ENCODE data around the gene TOB1. TPM values are rescaled to one million over a fixed set of nuclear protein-coding genes. Genes with fewer than 3 reads are reported as not detected.

Gene TOB1
- total RNA-seq (10.3 and 22.0 TPM in 2 replicates), polyA plus RNA-seq (39.6 and 40.5 TPM in 2 replicates), polyA minus RNA-seq (ENCODE audit: low replicate concordance) (43.9 and 85.0 TPM in 2 replicates)
- 45.5 and 50.7 TPM in 2 replicates for polyA plus RNA-seq (2012)

- peak within 1 kb of the TSS; percentile 94 to 98 (median 96) for H3K4me3 ChIP-seq (replicated peaks in 1 of 4; ENCODE audit: control extremely low read depth in 1 of 4, insufficient read depth in 1 of 4, low read depth in 3 of 4, low read length in 4 of 4)
- H3K36me3 ChIP-seq (ENCODE audit: control insufficient read depth, insufficient read depth, low read length), result peaks cover 7% of the 10 kb centered on the region
- H3K4me2 ChIP-seq (ENCODE audit: extremely low read depth, insufficient read depth, low read length), result peak within 1 kb of the TSS; percentile 99
- no peaks in the 10 kb centered on the region for H3K9me3 ChIP-seq (ENCODE audit: control insufficient read depth, insufficient read depth, low read depth, low read length)
- peak within 1 kb of the TSS; percentile 86 for H2AFZ ChIP-seq (ENCODE audit: low read length)
- H3K9ac ChIP-seq (ENCODE audit: insufficient read depth, low read length), result peak within 1 kb of the TSS; percentile 86
- no peaks in the 10 kb centered on the region for H4K20me1 ChIP-seq (ENCODE audit: control insufficient read depth, extremely low read depth, insufficient read depth, low read length)
- H3K27ac ChIP-seq (ENCODE audit: insufficient read depth, low read length), result peak within 1 kb of the TSS; percentile 97
- TF ChIP-seq CTCF (conservative IDR thresholded peaks at IDR 0.05 in 1 of 2, IDR thresholded peaks at IDR 0.05 in 1 of 2; ENCODE audit: low read depth in 1 of 2, low read length in 2 of 2) (no peak), EZH2 (IDR thresholded peaks at IDR 0.05; ENCODE audit: low read length, missing control alignments) (no peak)
- H3K4me1 ChIP-seq (ENCODE audit: control insufficient read depth, extremely low read depth, insufficient read depth, low read length), result peaks cover 5% of the 10 kb centered on the region
- H3K27me3 ChIP-seq (ENCODE audit: control insufficient read depth, insufficient read depth, low read length), result no peaks in the 10 kb centered on the region
- H3K79me2 ChIP-seq (ENCODE audit: control insufficient read depth, insufficient read depth, low read length), result peaks cover 34% of the 10 kb centered on the region
- peak; percentile 94 to 96 for DNase-seq (ENCODE audit: low read depth in 2 of 2)
These were observed at the start of gene TOB1 for GRCh38 chr17:50866261-50866949. Gene TOB1 (minus strand): TSS chr17:50866354. CDS start chr17:50864017, 2,337 bp downstream.

GRCh38 chr17:50914505-50915063 is 48.4 kb upstream of the TOB1 start:
- H2AFZ ChIP-seq (ENCODE audit: low read length), result no peak overlapping the region
- H3K79me2 ChIP-seq (ENCODE audit: control insufficient read depth, insufficient read depth, low read length), result no peaks in the 10 kb centered on the region
- no peak for TF ChIP-seq EZH2 (IDR thresholded peaks at IDR 0.05; ENCODE audit: low read length, missing control alignments)
- TF ChIP-seq CTCF (conservative IDR thresholded peaks at IDR 0.05 in 1 of 2, IDR thresholded peaks at IDR 0.05 in 1 of 2; ENCODE audit: low read depth in 1 of 2, low read length in 2 of 2), result no peak

GRCh38 chr17:50913120-50913519 is 47.0 kb upstream of the TOB1 start:
- no peaks in the 10 kb centered on the region for H3K27me3 ChIP-seq (ENCODE audit: control insufficient read depth, insufficient read depth, low read length)
- H3K27ac ChIP-seq (ENCODE audit: insufficient read depth, low read length), result no peak overlapping the region
- no peak overlapping the region for H3K9ac ChIP-seq (ENCODE audit: insufficient read depth, low read length)
- DNase-seq (ENCODE audit: low read depth in 2 of 2), result no peak
- no peaks in the 10 kb centered on the region for H3K79me2 ChIP-seq (ENCODE audit: control insufficient read depth, insufficient read depth, low read length)
- no peak overlapping the region for H3K4me3 ChIP-seq (replicated peaks in 1 of 4; ENCODE audit: control extremely low read depth in 1 of 4, insufficient read depth in 1 of 4, low read depth in 3 of 4, low read length in 4 of 4)
- no peaks in the 10 kb centered on the region for H4K20me1 ChIP-seq (ENCODE audit: control insufficient read depth, extremely low read depth, insufficient read depth, low read length)
- H3K4me1 ChIP-seq (ENCODE audit: control insufficient read depth, extremely low read depth, insufficient read depth, low read length), result no peaks in the 10 kb centered on the region
- TF ChIP-seq EZH2 (IDR thresholded peaks at IDR 0.05; ENCODE audit: low read length, missing control alignments) (no peak), CTCF (conservative IDR thresholded peaks at IDR 0.05 in 1 of 2, IDR thresholded peaks at IDR 0.05 in 1 of 2; ENCODE audit: low read depth in 1 of 2, low read length in 2 of 2) (no peak)
- no peaks in the 10 kb centered on the region for H3K36me3 ChIP-seq (ENCODE audit: control insufficient read depth, insufficient read depth, low read length)
- no peaks in the 10 kb centered on the region for H3K9me3 ChIP-seq (ENCODE audit: control insufficient read depth, insufficient read depth, low read depth, low read length)
- H3K4me2 ChIP-seq (ENCODE audit: extremely low read depth, insufficient read depth, low read length), result no peak overlapping the region
- no peak overlapping the region for H2AFZ ChIP-seq (ENCODE audit: low read length)

More at GRCh38 chr17:50914505-50915063, 48.4 kb upstream of the TOB1 start:
- Histone ChIP-seq H3K4me1 (ENCODE audit: control insufficient read depth, extremely low read depth, insufficient read depth, low read length) (peaks cover 2% of the 10 kb centered on the region), H3K27me3 (ENCODE audit: control insufficient read depth, insufficient read depth, low read length) (no peaks in the 10 kb centered on the region), H3K9me3 (ENCODE audit: control insufficient read depth, insufficient read depth, low read depth, low read length) (no peaks in the 10 kb centered on the region), H4K20me1 (ENCODE audit: control insufficient read depth, extremely low read depth, insufficient read depth, low read length) (no peaks in the 10 kb centered on the region), H3K27ac (ENCODE audit: insufficient read depth, low read length) (no peak overlapping the region), H3K9ac (ENCODE audit: insufficient read depth, low read length) (no peak overlapping the region), H3K36me3 (ENCODE audit: control insufficient read depth, insufficient read depth, low read length) (no peaks in the 10 kb centered on the region), H3K4me2 (ENCODE audit: extremely low read depth, insufficient read depth, low read length) (no peak overlapping the region), H3K4me3 (replicated peaks in 1 of 4; ENCODE audit: control extremely low read depth in 1 of 4, insufficient read depth in 1 of 4, low read depth in 3 of 4, low read length in 4 of 4) (no peak overlapping the region)
- no peak for DNase-seq (ENCODE audit: low read depth in 2 of 2)

Measured in fibroblast of lung (primary cell).